ENCODE data around the gene CAPN11. TPM values are rescaled to one million over a fixed set of nuclear protein-coding genes. Genes with fewer than 3 reads are reported as not detected.

Gene CAPN11
- total and polyA plus RNA-seq, 10 of the 15 experiments (the other 5 are each of a cell fraction or from before 2014, with no cell fraction given) = 0.05 to 0.44 (median 0.31) TPM

GRCh38 chr6:44223319-44224028 is 64.9 kb downstream of the CAPN11 start, which contains the start of gene SLC29A1 (continued):
- TF ChIP-seq, protein P1, sequence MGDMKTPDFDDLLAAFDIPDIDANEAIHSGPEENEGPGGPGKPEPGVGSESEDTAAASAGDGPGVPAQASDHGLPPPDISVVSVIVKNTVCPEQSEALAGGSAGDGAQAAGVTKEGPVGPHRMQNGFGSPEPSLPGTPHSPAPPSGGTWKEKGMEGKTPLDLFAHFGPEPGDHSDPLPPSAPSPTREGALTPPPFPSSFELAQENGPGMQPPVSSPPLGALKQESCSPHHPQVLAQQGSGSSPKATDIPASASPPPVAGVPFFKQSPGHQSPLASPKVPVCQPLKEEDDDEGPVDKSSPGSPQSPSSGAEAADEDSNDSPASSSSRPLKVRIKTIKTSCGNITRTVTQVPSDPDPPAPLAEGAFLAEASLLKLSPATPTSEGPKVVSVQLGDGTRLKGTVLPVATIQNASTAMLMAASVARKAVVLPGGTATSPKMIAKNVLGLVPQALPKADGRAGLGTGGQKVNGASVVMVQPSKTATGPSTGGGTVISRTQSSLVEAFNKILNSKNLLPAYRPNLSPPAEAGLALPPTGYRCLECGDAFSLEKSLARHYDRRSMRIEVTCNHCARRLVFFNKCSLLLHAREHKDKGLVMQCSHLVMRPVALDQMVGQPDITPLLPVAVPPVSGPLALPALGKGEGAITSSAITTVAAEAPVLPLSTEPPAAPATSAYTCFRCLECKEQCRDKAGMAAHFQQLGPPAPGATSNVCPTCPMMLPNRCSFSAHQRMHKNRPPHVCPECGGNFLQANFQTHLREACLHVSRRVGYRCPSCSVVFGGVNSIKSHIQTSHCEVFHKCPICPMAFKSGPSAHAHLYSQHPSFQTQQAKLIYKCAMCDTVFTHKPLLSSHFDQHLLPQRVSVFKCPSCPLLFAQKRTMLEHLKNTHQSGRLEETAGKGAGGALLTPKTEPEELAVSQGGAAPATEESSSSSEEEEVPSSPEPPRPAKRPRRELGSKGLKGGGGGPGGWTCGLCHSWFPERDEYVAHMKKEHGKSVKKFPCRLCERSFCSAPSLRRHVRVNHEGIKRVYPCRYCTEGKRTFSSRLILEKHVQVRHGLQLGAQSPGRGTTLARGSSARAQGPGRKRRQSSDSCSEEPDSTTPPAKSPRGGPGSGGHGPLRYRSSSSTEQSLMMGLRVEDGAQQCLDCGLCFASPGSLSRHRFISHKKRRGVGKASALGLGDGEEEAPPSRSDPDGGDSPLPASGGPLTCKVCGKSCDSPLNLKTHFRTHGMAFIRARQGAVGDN (IDR thresholded peaks at IDR 0.05) = 0 out of 2 replicates have a peak, but pooled peaks have one; percentile 40
- TF ChIP-seq NFYA (IDR thresholded peaks at IDR 0.05; ENCODE audit: borderline replicate concordance, low read depth, low read length) (no peak), MEF2A (IDR thresholded peaks at IDR 0.05; ENCODE audit: insufficient read depth, low read depth, low read length) (no peak), MYC (IDR thresholded peaks at IDR 0.05; ENCODE audit: insufficient read depth, insufficient read length, insufficient replicate concordance, low read length, severe bottlenecking) (peak; percentile 81), RAD51 (IDR thresholded peaks at IDR 0.05) (no peak), USF1 (IDR thresholded peaks at IDR 0.05; ENCODE audit: borderline replicate concordance, extremely low read length, insufficient read depth, low read depth, low read length) (peak; percentile 35), HDGF (IDR thresholded peaks at IDR 0.05) (0 out of 2 replicates have a peak, but pooled peaks have one; percentile 9), NFYB (IDR thresholded peaks at IDR 0.05; ENCODE audit: insufficient read depth, low read depth, low read length) (no peak), POU2F2 (IDR thresholded peaks at IDR 0.05; ENCODE audit: borderline replicate concordance, low read depth, low read length) (0 out of 3 replicates have a peak, but pooled peaks have one; percentile 9), GATAD2B (conservative IDR thresholded peaks at IDR 0.05; ENCODE audit: low read depth) (0 out of 2 replicates have a peak, but pooled peaks have one; percentile 20), NR2F1 (conservative IDR thresholded peaks at IDR 0.05) (peak; percentile 52), EP300 (IDR thresholded peaks at IDR 0.05; ENCODE audit: borderline replicate concordance in 1 of 2, control insufficient read depth in 1 of 2, low read depth in 2 of 2, low read length in 2 of 2) (no peak)

All from GM12878 (cell line).